HepG2 (cell line): ENCODE data around the gene CKMT2. TPM values are rescaled to one million over a fixed set of nuclear protein-coding genes. Genes with fewer than 3 reads are reported as not detected.

Source experiments
- ATAC-seq: fragments of 200-7000 bp; cut with Tn5 transposase; 3 replicates; pipeline ENCODE4 v1.9.1; 2020; ENCODE audit warnings: mild to moderate bottlenecking, moderate library complexity
- BruUV-seq: library from RNA; stranded (reverse); fragments of 400-500 nt; replicated peaks from 2 replicates; lab custom pipeline; 2021; lab: Mats Ljungman, UMichigan
- CTCF ChIA-PET: fragments of 300-600 bp; formaldehyde crosslinking; extraction: SDS; loops from one replicate; lab custom pipeline; 2021; ENCODE audit warnings: low total read pairs, inconsistent platforms, low intra/inter-chr PET ratio; lab: Yijun Ruan, JAX
- POLR2A ChIA-PET: fragments of 350-600 bp; sonication (Branson Sonifier 250); formaldehyde crosslinking; loops from one replicate; lab custom pipeline; 2020; ENCODE audit warnings: antibody characterized with exemption, inconsistent platforms; lab: Yijun Ruan, JAX
- DNase-seq: peaks from one replicate; pipeline ENCODE4 v3.0.0-alpha.2; 2015; ENCODE audit warnings: low spot score
- FAIRE-seq: peaks from 3 replicates; lab custom pipeline; 2011; peaks lifted over from hg19 to GRCh38; lab: Jason Lieb, UNC
- H2AFZ ChIP-seq: one replicate; pipeline ENCODE4 v1.6.1; 2011; ENCODE audit warnings: low read length, inconsistent platforms
- H3K27ac ChIP-seq: fragments of 300-600 bp; 3 replicates; pipeline ENCODE4 v1.8.0; 2011; ENCODE audit warnings: mixed run types, mild to moderate bottlenecking, mixed read lengths, low read length, inconsistent platforms; ENCODE audit not compliant: insufficient read depth; ENCODE audit errors: extremely low read length
- H3K27me3 ChIP-seq, 2 experiments: fragments of 200-600 bp in 1 of 2; 2 replicates in 1 of 2; 3 replicates in 1 of 2; pipeline versions ENCODE4 v1.6.0 to v1.8.0; 2011; ENCODE audit warnings: low read length in 2 of 2, mild to moderate bottlenecking in 2 of 2, moderate library complexity in 2 of 2, inconsistent platforms in 1 of 2; ENCODE audit not compliant: insufficient read depth in 2 of 2, control insufficient read depth in 1 of 2
- H3K36me3 ChIP-seq, 2 experiments: fragments of 200-600 bp in 1 of 2; replicated peaks in 1 of 2; 2 replicates in 1 of 2; 3 replicates in 1 of 2; pipeline versions ENCODE4 v1.5.1 to v1.8.0; 2011; ENCODE audit warnings: low read length in 2 of 2, inconsistent platforms in 1 of 2; ENCODE audit not compliant: insufficient read depth in 2 of 2, control insufficient read depth in 1 of 2
- H3K4me1 ChIP-seq: 2 replicates; pipeline ENCODE4 v1.5.1; 2012; ENCODE audit warnings: low read length, inconsistent platforms; ENCODE audit not compliant: insufficient read depth
- H3K4me2 ChIP-seq: 2 replicates; pipeline ENCODE4 v1.6.0; 2011; ENCODE audit warnings: low read depth, low read length, inconsistent platforms
- H3K4me3 ChIP-seq, 3 experiments: fragments of 200-600 bp in 1 of 3; sonication (generic), shearing (Covaris generic) in 1 of 3; replicated peaks in 1 of 3; 2 replicates each; pipeline ENCODE4 v1.5.1; 2011 to 2016; ENCODE audit warnings: low read length in 3 of 3, inconsistent platforms in 2 of 3, low read depth in 2 of 3, mild to moderate bottlenecking in 2 of 3, control low read depth in 1 of 3, mixed read lengths in 1 of 3; ENCODE audit not compliant: insufficient read depth in 1 of 3
- H3K79me2 ChIP-seq: one replicate; pipeline ENCODE4 v1.6.1; 2011; ENCODE audit warnings: low read length, inconsistent platforms; ENCODE audit not compliant: insufficient read depth
- H3K9ac ChIP-seq: 2 replicates; pipeline ENCODE4 v1.6.0; 2011; ENCODE audit warnings: mild to moderate bottlenecking, low read depth, low read length, inconsistent platforms; ENCODE audit not compliant: insufficient read depth
- H3K9me3 ChIP-seq: 2 replicates; pipeline ENCODE4 v1.5.1; 2012; ENCODE audit warnings: mild to moderate bottlenecking, low read length
- H4K20me1 ChIP-seq: 2 replicates; pipeline ENCODE4 v1.6.0; 2011; ENCODE audit warnings: inconsistent platforms, mild to moderate bottlenecking, low read length, moderate library complexity; ENCODE audit not compliant: insufficient read depth
- KLF9 ChIP-seq: IDR thresholded peaks from 2 replicates; pipeline ENCODE4 v1.6.1; 2016; ENCODE audit warnings: low read depth
- NR2C2 ChIP-seq: sonication (generic); formaldehyde crosslinking; IDR thresholded peaks from 2 replicates; pipeline ENCODE4 v1.4.0; 2020; ENCODE audit warnings: missing genetic modification reagents, mild to moderate bottlenecking, moderate library complexity, borderline replicate concordance
- STAT5B ChIP-seq: sonication (generic); formaldehyde crosslinking; IDR thresholded peaks from 2 replicates; pipeline ENCODE4 v1.4.0; 2020; ENCODE audit warnings: missing genetic modification reagents
- ZBED4 ChIP-seq: sonication (generic); formaldehyde crosslinking; IDR thresholded peaks from 2 replicates; pipeline ENCODE4 v1.4.0; 2020; ENCODE audit warnings: missing genetic modification reagents, borderline replicate concordance
- ZFP62 ChIP-seq: sonication (generic); formaldehyde crosslinking; IDR thresholded peaks from 2 replicates; pipeline ENCODE4 v1.4.0; 2020; ENCODE audit warnings: missing genetic modification reagents
- ZSCAN29 ChIP-seq: sonication (generic); formaldehyde crosslinking; conservative IDR thresholded peaks from 2 replicates; pipeline ENCODE4 v1.4.0; 2020; ENCODE audit warnings: mild to moderate bottlenecking, missing genetic modification reagents
- WGBS: methylation state at CpG from one replicate; pipeline ENCODE4 v1.1.6; 2017; ENCODE audit warnings: low lambda C conversion rate; 5-methylcytosine and 5-hydroxymethylcytosine counted together
- in situ Hi-C: cut with HindIII; loops from 2 replicates; pipeline ENCODE4 v1.10.0; 2017; ENCODE audit warnings: low pct_unique_long_range_greater_than_20kb; ENCODE audit not compliant: extremely low pct_ligation_motif_present
- intact Hi-C: fragments of 100-400 bp; cut with micrococcal nuclease; formaldehyde crosslinking; loops from one replicate; pipeline ENCODE4 v1.10.0; 2022; ENCODE audit not compliant: unreplicated experiment
- polyA plus RNA-seq, 8 experiments: library from polyadenylated mRNA; depleted of rRNA in 3 of 8; stranded (reverse) in 7 of 8; unstranded in 1 of 8; fragments of >200 nt; fragmentation: Illumina TruSeq in 4 of 8; extraction: Trizol in 4 of 8; gene quantifications; 2 replicates each; pipeline versions ENCODE4 v1.2.1 to v1.2.3, GENCODE V29; 2011 to 2016; ENCODE audit warnings: low read depth in 4 of 8, missing spikeins in 1 of 8, mixed read lengths in 1 of 8; ENCODE audit not compliant: insufficient read depth in 1 of 8
- total RNA-seq, 5 experiments: library from RNA; depleted of rRNA; stranded (reverse); fragments of >200 nt; fragmentation: Illumina TruSeq; extraction: Trizol; gene quantifications; 2 replicates each; pipeline ENCODE4 v1.2.3, GENCODE V29; 2016; ENCODE audit warnings: low read depth in 1 of 5
- TF ChIP-seq, protein P1 (sequence below): sonication (generic); formaldehyde crosslinking; IDR thresholded peaks from 2 replicates; pipeline ENCODE4 v1.9.0; 2021; ENCODE audit warnings: mild to moderate bottlenecking, missing genetic modification reagents

The CKMT2 gene
- total and polyA plus RNA-seq, 2 of the 13 experiments (the other 11 are each of a cell fraction or from before 2014, with no cell fraction given): 1.2 to 8.8 TPM

DNA sequence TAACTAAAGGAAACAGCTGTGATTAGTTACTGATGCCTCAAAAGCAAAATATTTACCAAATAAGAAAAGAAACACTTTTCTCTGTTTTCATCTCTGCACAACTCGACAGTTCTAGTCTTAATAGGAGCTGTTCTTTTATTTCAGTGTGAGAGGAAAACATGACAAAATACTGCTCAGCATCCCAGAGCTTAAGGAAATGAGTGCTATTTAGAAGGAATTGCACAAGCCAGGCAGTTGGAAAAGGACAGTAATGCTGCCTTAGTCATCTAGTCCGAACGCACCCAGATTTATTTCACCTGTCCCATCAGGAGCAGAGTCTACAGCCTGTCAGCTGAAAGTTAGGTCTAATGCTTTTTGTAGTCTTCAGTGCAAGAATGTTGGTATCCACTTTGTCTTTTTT lies 80.6 kb downstream of the CKMT2 start:
- WGBS: 96% methylated on average over 3 of the region's 3 CpGs

More for the DNA sequence above, 80.6 kb downstream of the CKMT2 start:
- ATAC-seq: no peak
- in situ Hi-C loops (no loop called here), intact Hi-C loops (no loop called here)
- ChIA-PET POLR2A (no interaction called here), CTCF (no interaction called here)
- TF ChIP-seq ZBED4 (CRISPR knock-in tag): no peak
- TF ChIP-seq, protein P1, sequence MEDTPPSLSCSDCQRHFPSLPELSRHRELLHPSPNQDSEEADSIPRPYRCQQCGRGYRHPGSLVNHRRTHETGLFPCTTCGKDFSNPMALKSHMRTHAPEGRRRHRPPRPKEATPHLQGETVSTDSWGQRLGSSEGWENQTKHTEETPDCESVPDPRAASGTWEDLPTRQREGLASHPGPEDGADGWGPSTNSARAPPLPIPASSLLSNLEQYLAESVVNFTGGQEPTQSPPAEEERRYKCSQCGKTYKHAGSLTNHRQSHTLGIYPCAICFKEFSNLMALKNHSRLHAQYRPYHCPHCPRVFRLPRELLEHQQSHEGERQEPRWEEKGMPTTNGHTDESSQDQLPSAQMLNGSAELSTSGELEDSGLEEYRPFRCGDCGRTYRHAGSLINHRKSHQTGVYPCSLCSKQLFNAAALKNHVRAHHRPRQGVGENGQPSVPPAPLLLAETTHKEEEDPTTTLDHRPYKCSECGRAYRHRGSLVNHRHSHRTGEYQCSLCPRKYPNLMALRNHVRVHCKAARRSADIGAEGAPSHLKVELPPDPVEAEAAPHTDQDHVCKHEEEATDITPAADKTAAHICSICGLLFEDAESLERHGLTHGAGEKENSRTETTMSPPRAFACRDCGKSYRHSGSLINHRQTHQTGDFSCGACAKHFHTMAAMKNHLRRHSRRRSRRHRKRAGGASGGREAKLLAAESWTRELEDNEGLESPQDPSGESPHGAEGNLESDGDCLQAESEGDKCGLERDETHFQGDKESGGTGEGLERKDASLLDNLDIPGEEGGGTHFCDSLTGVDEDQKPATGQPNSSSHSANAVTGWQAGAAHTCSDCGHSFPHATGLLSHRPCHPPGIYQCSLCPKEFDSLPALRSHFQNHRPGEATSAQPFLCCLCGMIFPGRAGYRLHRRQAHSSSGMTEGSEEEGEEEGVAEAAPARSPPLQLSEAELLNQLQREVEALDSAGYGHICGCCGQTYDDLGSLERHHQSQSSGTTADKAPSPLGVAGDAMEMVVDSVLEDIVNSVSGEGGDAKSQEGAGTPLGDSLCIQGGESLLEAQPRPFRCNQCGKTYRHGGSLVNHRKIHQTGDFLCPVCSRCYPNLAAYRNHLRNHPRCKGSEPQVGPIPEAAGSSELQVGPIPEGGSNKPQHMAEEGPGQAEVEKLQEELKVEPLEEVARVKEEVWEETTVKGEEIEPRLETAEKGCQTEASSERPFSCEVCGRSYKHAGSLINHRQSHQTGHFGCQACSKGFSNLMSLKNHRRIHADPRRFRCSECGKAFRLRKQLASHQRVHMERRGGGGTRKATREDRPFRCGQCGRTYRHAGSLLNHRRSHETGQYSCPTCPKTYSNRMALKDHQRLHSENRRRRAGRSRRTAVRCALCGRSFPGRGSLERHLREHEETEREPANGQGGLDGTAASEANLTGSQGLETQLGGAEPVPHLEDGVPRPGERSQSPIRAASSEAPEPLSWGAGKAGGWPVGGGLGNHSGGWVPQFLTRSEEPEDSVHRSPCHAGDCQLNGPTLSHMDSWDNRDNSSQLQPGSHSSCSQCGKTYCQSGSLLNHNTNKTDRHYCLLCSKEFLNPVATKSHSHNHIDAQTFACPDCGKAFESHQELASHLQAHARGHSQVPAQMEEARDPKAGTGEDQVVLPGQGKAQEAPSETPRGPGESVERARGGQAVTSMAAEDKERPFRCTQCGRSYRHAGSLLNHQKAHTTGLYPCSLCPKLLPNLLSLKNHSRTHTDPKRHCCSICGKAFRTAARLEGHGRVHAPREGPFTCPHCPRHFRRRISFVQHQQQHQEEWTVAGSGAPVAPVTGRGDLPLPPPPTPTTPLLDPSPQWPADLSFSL (CRISPR knock-in tag): no peak
- no peak for TF ChIP-seq NR2C2 (CRISPR knock-in tag)
- no peak for TF ChIP-seq KLF9
- no peak for TF ChIP-seq ZSCAN29 (CRISPR knock-in tag)
- TF ChIP-seq ZFP62 (CRISPR knock-in tag): no peak
- no peak for TF ChIP-seq STAT5B (CRISPR knock-in tag)
- no peak overlapping the region for H3K27ac ChIP-seq
- peaks cover 19% of the 10 kb centered on the region for H3K4me1 ChIP-seq
- no peaks in the 10 kb centered on the region for H4K20me1 ChIP-seq
- H3K9me3 ChIP-seq: no peaks in the 10 kb centered on the region
- BruUV-seq: no TSS peak
- H2AFZ ChIP-seq: no peak overlapping the region
- no peak overlapping the region for H3K9ac ChIP-seq
- no peaks in the 10 kb centered on the region for H3K79me2 ChIP-seq
- H3K4me3 ChIP-seq: no peak overlapping the region
- H3K27me3 ChIP-seq: no peaks in the 10 kb centered on the region; a peak in 1 of 5 replicates
- FAIRE-seq: no peak
- no peak for DNase-seq
- H3K4me2 ChIP-seq: no peak overlapping the region
- H3K36me3 ChIP-seq: peaks cover 0 to 21% of the 10 kb centered on the region in 2 experiments; a peak in 3 of 5 replicates
